KG1 (cell line): ENCODE data around the gene NDUFA11.

Experiments
- DNase-seq: peaks from one replicate; lab custom pipeline; 2025; lab: John Stamatoyannopoulos, UW

Gene NDUFA11

DNA sequence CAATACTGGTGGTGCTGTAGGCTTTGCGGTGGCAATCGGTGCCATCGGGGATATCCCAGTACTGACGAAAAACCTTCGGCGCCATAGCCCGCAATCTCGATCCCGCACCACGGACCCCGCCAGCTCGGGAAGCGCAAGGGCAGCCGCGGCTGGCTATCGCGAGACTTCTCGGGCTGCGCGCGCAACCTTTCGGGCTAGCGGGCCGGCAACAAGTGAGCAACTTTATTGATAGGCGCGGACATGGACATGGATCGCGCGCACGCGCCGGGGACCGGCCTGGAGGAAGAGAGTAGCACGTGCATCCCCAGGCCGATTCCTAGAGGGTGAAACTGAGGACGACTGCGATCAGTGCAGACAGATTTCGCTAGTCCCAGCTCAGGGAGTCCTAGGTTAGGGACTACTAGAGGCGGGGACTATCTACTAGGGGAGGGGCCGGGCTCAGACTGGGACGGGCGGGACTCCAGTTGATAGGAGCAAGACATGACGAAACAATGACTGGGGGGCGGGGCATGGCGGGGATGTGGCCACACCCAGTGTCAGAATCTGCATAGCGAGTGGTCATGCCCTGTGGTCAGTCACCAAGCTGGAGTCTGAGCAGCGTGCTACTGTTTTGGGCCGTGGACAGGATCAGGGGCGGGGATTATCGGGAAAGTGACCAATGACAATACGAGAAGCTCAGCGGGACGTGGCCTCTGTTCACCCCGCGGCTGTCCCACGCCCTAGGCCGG lies at the start of gene NDUFA11:
NDUFA11 (minus strand) TSS at position 167 of the 728 bp plus-strand sequence; CDS start at position 85, 82 bp downstream.
- peak; percentile 98 for DNase-seq

DNA sequence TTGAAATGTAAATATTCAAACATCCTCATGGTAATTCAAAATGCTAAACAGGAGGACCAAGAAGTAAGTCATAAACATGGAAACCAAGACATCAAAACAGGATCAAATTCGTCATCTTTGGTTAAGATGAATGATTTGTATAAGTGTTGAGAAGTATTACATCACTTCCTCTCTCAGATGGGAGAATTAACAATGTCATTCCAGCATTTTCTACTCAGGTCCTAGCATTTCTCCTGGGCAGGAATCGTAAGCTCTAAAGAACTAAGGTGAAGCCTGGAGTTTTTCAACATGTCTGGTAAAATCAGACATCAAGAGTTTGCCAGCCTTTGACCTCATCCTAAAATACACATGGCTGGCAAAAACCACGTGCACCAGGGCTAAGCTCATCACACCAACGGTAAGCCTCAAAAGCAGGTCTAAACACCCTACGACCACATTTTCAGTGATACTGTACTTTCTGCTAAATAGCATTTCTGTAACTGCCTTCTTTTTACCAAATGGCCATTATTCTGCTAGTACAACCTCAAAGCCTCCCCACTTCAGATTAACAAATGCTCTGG lies 49.5 kb upstream of the NDUFA11 start:
- no peak for DNase-seq

GRCh38 chr19:5952193-5953029 lies 48.8 kb upstream of the NDUFA11 start:
- DNase-seq, result no peak

GRCh38 chr19:5951338-5951861 lies 47.8 kb upstream of the NDUFA11 start:
- no peak for DNase-seq

DNA sequence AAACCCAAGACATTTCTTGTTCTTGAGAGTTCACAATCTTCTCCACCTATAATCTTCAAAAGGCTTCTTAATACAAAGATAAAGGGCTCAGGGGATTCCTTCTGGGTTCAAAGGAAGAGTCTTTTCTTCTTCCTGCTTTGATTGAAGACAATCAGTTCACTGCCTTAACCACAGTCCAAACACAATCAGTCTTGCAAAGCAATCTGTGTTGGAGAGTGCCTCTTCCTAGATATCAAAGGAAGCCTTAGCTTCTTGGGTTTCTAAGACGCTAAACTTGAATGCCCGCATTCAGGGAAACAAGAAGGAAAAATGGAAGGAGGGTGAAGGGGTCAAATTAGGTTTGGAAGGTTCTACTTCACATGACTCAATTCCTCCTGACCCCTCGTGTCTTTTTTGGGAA lies 47.2 kb upstream of the NDUFA11 start:
- DNase-seq, result no peak

- no peak for DNase-seq
Observed at GRCh38 chr19:5949792-5950305, 46.3 kb upstream of the NDUFA11 start.

DNA sequence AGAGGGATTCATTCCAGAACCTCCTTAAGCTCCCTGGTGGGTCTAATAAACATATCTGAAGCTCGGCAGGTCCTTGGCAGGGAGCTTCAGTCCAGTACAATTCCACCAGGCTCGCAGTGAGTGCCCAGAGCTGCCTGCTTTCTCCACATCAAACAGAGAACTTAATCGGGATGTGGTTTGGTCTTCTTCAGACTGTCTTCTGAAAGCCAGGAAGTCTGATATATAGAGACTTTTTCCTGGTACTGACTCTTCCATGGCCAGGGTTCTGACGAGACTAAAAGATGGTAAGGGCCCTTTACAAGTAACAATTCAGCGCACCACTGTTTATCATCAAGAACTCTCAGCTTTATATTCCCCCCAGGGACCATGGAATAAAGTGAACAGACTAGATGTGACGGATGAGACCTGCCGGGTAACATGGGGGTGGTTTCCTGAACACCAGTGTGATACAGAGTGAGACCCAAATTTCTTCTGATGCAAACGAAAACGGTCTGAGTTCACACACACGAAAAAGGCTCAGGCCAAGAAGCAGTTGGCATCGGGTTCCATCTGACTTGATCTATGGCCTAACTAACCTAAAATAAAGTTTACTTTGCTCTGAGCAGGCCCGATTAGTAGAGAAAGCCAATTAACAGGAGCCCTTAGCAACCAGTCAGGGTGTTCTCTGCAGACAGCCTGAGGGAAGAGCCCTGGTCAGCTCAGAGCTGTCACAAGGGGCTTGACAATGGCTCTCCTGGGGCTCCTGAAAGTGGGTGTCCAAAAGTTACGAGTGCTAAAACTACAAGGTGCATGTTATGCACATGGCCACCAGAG lies 45.4 kb upstream of the NDUFA11 start:
- DNase-seq, result no peak

DNA sequence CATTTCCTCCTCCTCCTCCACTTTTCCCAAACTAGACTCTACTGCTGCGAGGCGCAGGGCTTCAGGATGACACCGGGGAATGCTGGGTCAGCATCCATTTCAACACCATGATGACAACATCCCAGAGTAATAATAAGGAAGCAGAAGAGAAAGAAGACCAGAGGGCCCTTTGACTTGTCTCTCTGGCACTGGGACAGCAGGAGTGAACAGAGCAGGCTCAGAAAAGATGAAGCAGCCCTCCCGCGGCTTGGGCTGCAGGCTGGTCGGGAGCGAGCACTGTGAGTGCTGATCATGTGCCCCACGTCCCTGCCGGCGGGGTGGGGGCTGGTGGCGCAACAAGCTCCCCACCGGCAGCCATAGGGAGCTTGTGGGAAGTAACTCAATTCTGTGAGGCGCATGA lies 43.8 kb upstream of the NDUFA11 start:
- DNase-seq, result no peak

GRCh38 chr19:5943623-5944022 lies 40.0 kb upstream of the NDUFA11 start:
- DNase-seq, result no peak

- no peak for DNase-seq
Observed at GRCh38 chr19:5943045-5943444, 39.5 kb upstream of the NDUFA11 start.

GRCh38 chr19:5941673-5942072 lies 38.1 kb upstream of the NDUFA11 start:
- no peak for DNase-seq

DNA sequence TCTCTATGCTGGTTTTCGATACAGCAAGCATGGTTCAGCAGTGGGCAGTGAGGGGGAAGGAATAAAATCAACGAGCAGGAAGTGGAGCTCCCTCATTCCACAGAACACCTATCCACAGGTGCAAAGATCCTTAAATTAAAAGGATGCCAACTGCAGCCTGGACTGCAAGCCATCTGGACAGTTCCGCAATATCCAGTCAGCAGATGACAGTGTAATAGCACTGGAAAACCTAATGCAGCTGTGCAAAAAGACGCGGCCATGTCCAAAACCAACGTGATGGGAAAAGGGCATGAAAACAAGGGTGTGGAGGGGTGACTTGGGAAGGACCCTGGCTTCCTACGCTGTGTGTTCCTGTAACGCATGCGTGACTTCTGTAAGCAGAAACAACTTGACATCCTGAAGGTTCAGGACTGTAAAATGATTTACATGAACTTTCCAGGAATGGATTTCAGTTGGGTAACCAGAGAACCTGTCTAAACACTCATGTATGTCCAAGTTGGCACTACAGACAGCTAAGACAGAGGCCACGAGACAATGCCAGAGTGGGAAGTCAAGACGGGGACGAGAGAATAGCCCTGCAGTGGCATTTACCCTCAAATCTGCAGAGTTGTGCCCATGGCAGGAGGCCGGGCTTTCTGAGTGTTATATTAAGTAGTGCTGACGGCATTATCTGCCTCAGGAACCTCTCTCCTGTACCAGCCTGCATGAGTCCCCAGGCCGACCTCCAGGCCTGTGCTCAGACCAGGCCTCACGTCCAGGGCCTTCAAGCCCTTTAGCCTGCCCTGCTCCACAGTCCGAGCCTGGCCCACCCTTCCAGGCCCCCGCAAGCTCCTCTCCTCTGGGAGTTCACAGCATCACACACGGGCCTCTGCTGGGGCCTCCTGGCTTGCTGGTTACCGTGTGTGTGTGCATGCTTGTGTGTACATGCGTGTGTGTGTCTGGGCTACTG lies 36.9 kb upstream of the NDUFA11 start:
- DNase-seq, result no peak

DNA sequence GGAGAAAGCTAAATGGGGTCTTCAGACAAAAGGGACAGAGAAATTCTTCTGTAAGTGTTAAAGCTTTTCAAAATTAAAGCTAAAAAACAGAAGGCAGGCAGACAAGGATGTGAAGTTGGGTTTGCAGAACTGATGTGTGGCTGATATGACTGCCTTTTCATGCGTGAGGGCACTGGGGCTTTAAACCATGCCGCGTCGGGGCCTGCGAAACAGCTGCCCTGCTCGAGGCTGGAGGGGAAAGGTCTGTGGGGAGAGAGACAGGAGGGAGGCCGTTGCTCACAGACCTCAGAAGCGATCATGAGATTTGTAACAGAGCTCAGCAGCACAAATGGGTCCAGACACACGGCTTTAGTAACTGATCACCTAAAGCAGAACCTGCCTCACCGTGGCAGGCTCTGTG lies 34.0 kb upstream of the NDUFA11 start:
- no peak for DNase-seq

- no peak for DNase-seq
Observed at GRCh38 chr19:5936292-5936592, 32.7 kb upstream of the NDUFA11 start.

GRCh38 chr19:5935473-5936291 lies 32.1 kb upstream of the NDUFA11 start:
- DNase-seq, result no peak

GRCh38 chr19:5934774-5935472 lies 31.3 kb upstream of the NDUFA11 start:
- no peak for DNase-seq

DNA sequence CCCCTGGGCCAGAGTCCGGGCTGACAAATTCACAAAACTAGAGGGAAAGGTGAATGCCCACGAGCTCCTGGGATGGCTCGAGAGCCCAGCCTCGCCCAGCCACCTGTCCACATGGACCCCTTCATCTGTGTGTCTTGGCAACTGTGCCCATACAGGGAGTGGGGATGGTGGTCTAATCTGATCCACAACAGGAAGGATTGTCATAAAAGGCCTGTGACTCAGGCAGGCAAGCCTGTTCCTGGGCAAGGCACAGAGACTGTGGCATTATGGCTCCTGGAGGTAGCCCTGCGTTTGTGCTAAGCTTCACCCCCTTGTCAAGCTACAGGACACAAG lies 30.4 kb upstream of the NDUFA11 start:
- no peak for DNase-seq

DNA sequence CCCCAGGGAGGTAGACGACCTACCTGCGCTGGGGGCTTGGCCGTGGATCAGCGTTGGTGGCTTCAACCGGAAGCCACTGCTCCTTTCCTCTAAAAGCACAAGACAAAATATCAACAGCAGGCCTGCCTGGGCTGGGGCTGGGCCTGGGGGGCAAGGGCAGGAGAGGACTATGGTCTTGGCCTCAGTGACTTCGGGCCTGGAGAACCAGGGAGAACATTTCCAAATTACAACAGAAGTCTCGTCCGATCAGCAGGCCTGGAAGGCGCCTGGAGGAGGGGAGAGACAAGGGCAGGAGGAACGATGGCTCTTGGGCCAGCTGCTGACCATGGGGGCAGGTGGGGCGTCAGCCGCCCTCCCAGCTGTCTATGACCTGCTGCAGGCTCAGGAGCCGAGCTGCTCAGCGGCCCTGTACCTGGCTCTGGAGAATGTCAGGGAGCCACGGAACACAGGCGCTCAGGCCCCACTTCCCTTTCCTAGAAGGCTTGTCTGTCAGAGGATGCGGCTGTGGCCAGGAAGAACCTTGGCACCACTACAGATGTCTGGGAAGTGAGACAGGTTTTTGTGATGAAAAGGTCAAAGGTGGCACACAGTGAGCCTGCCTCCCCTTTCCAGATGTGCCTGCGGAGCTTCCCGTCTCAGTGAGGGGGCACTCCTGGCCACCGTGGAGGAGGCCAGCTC lies 29.9 kb upstream of the NDUFA11 start:
- no peak for DNase-seq
